WTC11 (cell line): ENCODE data around the gene PCDHGA1. TPM values are rescaled to one million over a fixed set of nuclear protein-coding genes. Genes with fewer than 3 reads are reported as not detected.

Experiments
- ATAC-seq: fragments of 200-7000 bp; cut with Tn5 transposase; 2 replicates; pipeline ENCODE4 v1.10.0; 2021; ENCODE audit warnings: mild to moderate bottlenecking, moderate library complexity
- CTCF ChIA-PET: fragments of 300-600 bp; sonication (Branson Sonifier 250); formaldehyde crosslinking; loops from one replicate; lab custom pipeline; 2021; ENCODE audit warnings: antibody characterized with exemption; lab: Charles Lee
- POLR2A ChIA-PET: fragments of 350-600 bp; sonication (Branson Sonifier 250); formaldehyde crosslinking; loops from one replicate; lab custom pipeline; 2021; ENCODE audit warnings: antibody characterized with exemption; lab: Charles Lee
- DNase-seq: peaks from one replicate; pipeline ENCODE4 v3.0.0; 2021; ENCODE audit warnings: low spot score
- H3K27ac Mint-ChIP-seq: 2 replicates; pipeline ENCODE4 v1.8.0; 2021; ENCODE audit warnings: mixed read lengths
- H3K27me3 Mint-ChIP-seq: 2 replicates; pipeline ENCODE4 v1.8.0; 2021; ENCODE audit warnings: low read depth, mild to moderate bottlenecking, moderate library complexity, mixed read lengths
- H3K36me3 Mint-ChIP-seq: 2 replicates; pipeline ENCODE4 v1.8.0; 2021; ENCODE audit warnings: mixed read lengths
- H3K4me1 Mint-ChIP-seq: 2 replicates; pipeline ENCODE4 v1.8.0; 2022; ENCODE audit warnings: mixed read lengths
- H3K4me3 Mint-ChIP-seq: 2 replicates; pipeline ENCODE4 v1.8.0; 2021; ENCODE audit warnings: mild to moderate bottlenecking, moderate library complexity, mixed read lengths
- H3K9me3 Mint-ChIP-seq: 2 replicates; pipeline ENCODE4 v1.8.0; 2021; ENCODE audit warnings: mixed read lengths
- ARID4B ChIP-seq: sonication (generic); formaldehyde crosslinking; IDR thresholded peaks from 2 replicates; pipeline ENCODE4 v1.8.0; 2023; ENCODE audit warnings: missing genetic modification reagents, mild to moderate bottlenecking, borderline replicate concordance
- CBFB ChIP-seq: sonication (generic); formaldehyde crosslinking; IDR thresholded peaks from 2 replicates; pipeline ENCODE4 v1.8.1; 2022; ENCODE audit warnings: mild to moderate bottlenecking, low read depth, missing genetic modification reagents
- GABPB1 ChIP-seq: sonication (generic); formaldehyde crosslinking; IDR thresholded peaks from 2 replicates; pipeline ENCODE4 v1.8.1; 2023; ENCODE audit warnings: mild to moderate bottlenecking, missing genetic modification reagents
- GTF2I ChIP-seq: fragments of 250-450 bp; sonication (Bioruptor Pico); conservative IDR thresholded peaks from 2 replicates; pipeline ENCODE4 v1.4.0; 2021; ENCODE audit warnings: mild to moderate bottlenecking
- KAT7 ChIP-seq: sonication (generic); formaldehyde crosslinking; IDR thresholded peaks from 2 replicates; pipeline ENCODE4 v1.8.1; 2023; ENCODE audit warnings: missing genetic modification reagents, mild to moderate bottlenecking, borderline replicate concordance
- MYBL2 ChIP-seq: sonication (generic); formaldehyde crosslinking; IDR thresholded peaks from 2 replicates; pipeline ENCODE4 v1.8.1; 2023; ENCODE audit warnings: mild to moderate bottlenecking, moderate library complexity, missing genetic modification reagents
- NFATC4 ChIP-seq: fragments of 250-450 bp; sonication (Bioruptor Pico); IDR thresholded peaks from 2 replicates; pipeline ENCODE4 v1.9.0; 2021; ENCODE audit warnings: mild to moderate bottlenecking
- NR2C2 ChIP-seq: sonication (generic); formaldehyde crosslinking; IDR thresholded peaks from 2 replicates; pipeline ENCODE4 v1.8.0; 2022; ENCODE audit warnings: mild to moderate bottlenecking, missing genetic modification reagents
- RELA ChIP-seq: sonication (generic); formaldehyde crosslinking; IDR thresholded peaks from 2 replicates; pipeline ENCODE4 v1.8.1; 2022; ENCODE audit warnings: missing genetic modification reagents, mild to moderate bottlenecking, borderline replicate concordance
- SMAD3 ChIP-seq: sonication (generic); formaldehyde crosslinking; IDR thresholded peaks from 2 replicates; pipeline ENCODE4 v1.8.0; 2022; ENCODE audit warnings: missing genetic modification reagents, mild to moderate bottlenecking, borderline replicate concordance
- TEAD1 ChIP-seq: sonication (generic); formaldehyde crosslinking; IDR thresholded peaks from 2 replicates; pipeline ENCODE4 v1.8.0; 2022; ENCODE audit warnings: mild to moderate bottlenecking, missing genetic modification reagents
- TEAD4 ChIP-seq: sonication (generic); formaldehyde crosslinking; IDR thresholded peaks from 2 replicates; pipeline ENCODE4 v1.8.0; 2022; ENCODE audit warnings: mild to moderate bottlenecking, missing genetic modification reagents
- TP53 ChIP-seq: sonication (generic); formaldehyde crosslinking; IDR thresholded peaks from 2 replicates; pipeline ENCODE4 v1.8.1; 2023; ENCODE audit warnings: mild to moderate bottlenecking, missing genetic modification reagents
- USF2 ChIP-seq: sonication (generic); formaldehyde crosslinking; IDR thresholded peaks from 2 replicates; pipeline ENCODE4 v1.8.1; 2023; ENCODE audit warnings: mild to moderate bottlenecking, missing genetic modification reagents, moderate library complexity
- ZNF138 ChIP-seq: sonication (generic); formaldehyde crosslinking; conservative IDR thresholded peaks from 2 replicates; pipeline ENCODE4 v1.8.1; 2022; ENCODE audit warnings: mild to moderate bottlenecking, moderate library complexity, missing genetic modification reagents
- total RNA-seq: library from RNA; stranded (reverse); gene quantifications from 3 replicates; pipeline ENCODE4 v1.2.3, GENCODE V29; 2021
- TF ChIP-seq, protein P1 (sequence below): sonication (generic); formaldehyde crosslinking; IDR thresholded peaks from 2 replicates; pipeline ENCODE4 v1.8.0; 2022; ENCODE audit warnings: mild to moderate bottlenecking, missing genetic modification reagents
- TF ChIP-seq, protein P2 (sequence below): sonication (generic); formaldehyde crosslinking; IDR thresholded peaks from 2 replicates; pipeline ENCODE4 v1.8.1; 2023; ENCODE audit warnings: mild to moderate bottlenecking, missing genetic modification reagents, moderate library complexity
- TF ChIP-seq, protein P3 (sequence below): sonication (generic); formaldehyde crosslinking; IDR thresholded peaks from 2 replicates; pipeline ENCODE4 v1.8.1; 2023; ENCODE audit warnings: mild to moderate bottlenecking, moderate library complexity, missing genetic modification reagents
- TF ChIP-seq, protein P4 (sequence below): sonication (generic); formaldehyde crosslinking; IDR thresholded peaks from 2 replicates; pipeline ENCODE4 v1.8.1; 2022; ENCODE audit warnings: missing genetic modification reagents, borderline replicate concordance
- TF ChIP-seq, protein P5 (sequence below): sonication (generic); formaldehyde crosslinking; IDR thresholded peaks from 2 replicates; pipeline ENCODE4 v1.8.0; 2022; ENCODE audit warnings: mild to moderate bottlenecking, missing genetic modification reagents

PCDHGA1 gene
- total RNA-seq, 1 experiment from 2014 or later = 1.5 TPM

- Mint-ChIP-seq H3K4me3 (no peak overlapping the region), H3K4me1 (peaks cover 54% of the 10 kb centered on the region), H3K36me3 (peaks cover 16% of the 10 kb centered on the region), H3K27me3 (peaks cover 73% of the 10 kb centered on the region), H3K27ac (no peak overlapping the region), H3K9me3 (no peaks in the 10 kb centered on the region)
- ChIA-PET CTCF (interaction anchor here (4.1 kb wide), 1 partner anchor 12 kb away, joined by 36 read pairs; no protein-coding TSS in a partner anchor), POLR2A (no interaction called here)
- DNase-seq (no peak), ATAC-seq (no peak)
- TF ChIP-seq TEAD4 (CRISPR knock-in tag) (no peak), GTF2I (CRISPR knock-in tag) (no peak), NFATC4 (CRISPR knock-in tag) (no peak), TEAD1 (CRISPR knock-in tag) (no peak), USF2 (CRISPR knock-in tag) (no peak), ZNF138 (CRISPR knock-in tag) (no peak), RELA (no peak), MYBL2 (CRISPR knock-in tag) (no peak), GABPB1 (CRISPR knock-in tag) (no peak), KAT7 (no peak), TP53 (CRISPR knock-in tag) (no peak), CBFB (CRISPR knock-in tag) (no peak), SMAD3 (CRISPR knock-in tag) (no peak), ARID4B (CRISPR knock-in tag) (no peak), NR2C2 (CRISPR knock-in tag) (no peak)
- TF ChIP-seq, protein P1, sequence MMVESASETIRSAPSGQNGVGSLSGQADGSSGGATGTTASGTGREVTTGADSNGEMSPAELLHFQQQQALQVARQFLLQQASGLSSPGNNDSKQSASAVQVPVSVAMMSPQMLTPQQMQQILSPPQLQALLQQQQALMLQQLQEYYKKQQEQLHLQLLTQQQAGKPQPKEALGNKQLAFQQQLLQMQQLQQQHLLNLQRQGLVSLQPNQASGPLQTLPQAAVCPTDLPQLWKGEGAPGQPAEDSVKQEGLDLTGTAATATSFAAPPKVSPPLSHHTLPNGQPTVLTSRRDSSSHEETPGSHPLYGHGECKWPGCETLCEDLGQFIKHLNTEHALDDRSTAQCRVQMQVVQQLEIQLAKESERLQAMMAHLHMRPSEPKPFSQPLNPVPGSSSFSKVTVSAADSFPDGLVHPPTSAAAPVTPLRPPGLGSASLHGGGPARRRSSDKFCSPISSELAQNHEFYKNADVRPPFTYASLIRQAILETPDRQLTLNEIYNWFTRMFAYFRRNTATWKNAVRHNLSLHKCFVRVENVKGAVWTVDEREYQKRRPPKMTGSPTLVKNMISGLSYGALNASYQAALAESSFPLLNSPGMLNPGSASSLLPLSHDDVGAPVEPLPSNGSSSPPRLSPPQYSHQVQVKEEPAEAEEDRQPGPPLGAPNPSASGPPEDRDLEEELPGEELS = no peak
- TF ChIP-seq, protein P2, sequence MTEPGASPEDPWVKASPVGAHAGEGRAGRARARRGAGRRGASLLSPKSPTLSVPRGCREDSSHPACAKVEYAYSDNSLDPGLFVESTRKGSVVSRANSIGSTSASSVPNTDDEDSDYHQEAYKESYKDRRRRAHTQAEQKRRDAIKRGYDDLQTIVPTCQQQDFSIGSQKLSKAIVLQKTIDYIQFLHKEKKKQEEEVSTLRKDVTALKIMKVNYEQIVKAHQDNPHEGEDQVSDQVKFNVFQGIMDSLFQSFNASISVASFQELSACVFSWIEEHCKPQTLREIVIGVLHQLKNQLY (CRISPR knock-in tag) = no peak
- TF ChIP-seq, protein P3, sequence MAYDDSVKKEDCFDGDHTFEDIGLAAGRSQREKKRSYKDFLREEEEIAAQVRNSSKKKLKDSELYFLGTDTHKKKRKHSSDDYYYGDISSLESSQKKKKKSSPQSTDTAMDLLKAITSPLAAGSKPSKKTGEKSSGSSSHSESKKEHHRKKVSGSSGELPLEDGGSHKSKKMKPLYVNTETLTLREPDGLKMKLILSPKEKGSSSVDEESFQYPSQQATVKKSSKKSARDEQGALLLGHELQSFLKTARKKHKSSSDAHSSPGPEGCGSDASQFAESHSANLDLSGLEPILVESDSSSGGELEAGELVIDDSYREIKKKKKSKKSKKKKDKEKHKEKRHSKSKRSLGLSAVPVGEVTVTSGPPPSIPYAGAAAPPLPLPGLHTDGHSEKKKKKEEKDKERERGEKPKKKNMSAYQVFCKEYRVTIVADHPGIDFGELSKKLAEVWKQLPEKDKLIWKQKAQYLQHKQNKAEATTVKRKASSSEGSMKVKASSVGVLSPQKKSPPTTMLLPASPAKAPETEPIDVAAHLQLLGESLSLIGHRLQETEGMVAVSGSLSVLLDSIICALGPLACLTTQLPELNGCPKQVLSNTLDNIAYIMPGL = no peak
- TF ChIP-seq, protein P4, sequence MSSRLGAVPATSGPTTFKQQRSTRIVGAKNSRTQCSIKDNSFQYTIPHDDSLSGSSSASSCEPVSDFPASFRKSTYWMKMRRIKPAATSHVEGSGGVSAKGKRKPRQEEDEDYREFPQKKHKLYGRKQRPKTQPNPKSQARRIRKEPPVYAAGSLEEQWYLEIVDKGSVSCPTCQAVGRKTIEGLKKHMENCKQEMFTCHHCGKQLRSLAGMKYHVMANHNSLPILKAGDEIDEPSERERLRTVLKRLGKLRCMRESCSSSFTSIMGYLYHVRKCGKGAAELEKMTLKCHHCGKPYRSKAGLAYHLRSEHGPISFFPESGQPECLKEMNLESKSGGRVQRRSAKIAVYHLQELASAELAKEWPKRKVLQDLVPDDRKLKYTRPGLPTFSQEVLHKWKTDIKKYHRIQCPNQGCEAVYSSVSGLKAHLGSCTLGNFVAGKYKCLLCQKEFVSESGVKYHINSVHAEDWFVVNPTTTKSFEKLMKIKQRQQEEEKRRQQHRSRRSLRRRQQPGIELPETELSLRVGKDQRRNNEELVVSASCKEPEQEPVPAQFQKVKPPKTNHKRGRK (CRISPR knock-in tag) = no peak
- TF ChIP-seq, protein P5, sequence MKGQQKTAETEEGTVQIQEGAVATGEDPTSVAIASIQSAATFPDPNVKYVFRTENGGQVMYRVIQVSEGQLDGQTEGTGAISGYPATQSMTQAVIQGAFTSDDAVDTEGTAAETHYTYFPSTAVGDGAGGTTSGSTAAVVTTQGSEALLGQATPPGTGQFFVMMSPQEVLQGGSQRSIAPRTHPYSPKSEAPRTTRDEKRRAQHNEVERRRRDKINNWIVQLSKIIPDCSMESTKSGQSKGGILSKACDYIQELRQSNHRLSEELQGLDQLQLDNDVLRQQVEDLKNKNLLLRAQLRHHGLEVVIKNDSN (CRISPR knock-in tag) = no peak
Observed at GRCh38 chr5:141490271-141490670, 160.0 kb downstream of the PCDHGA1 start.
